AG09309 (cell line): ENCODE results near the gene PCDHGA3.
A peak's percentile ranks its signal among the peaks of the same experiment; 100 is the strongest.

ENCODE experiments used
- DNase-seq: peaks from one replicate; pipeline ENCODE4 v3.0.0-alpha.2; 2010; ENCODE audit warnings: low read depth
- H3K4me3 ChIP-seq: 2 replicates; pipeline ENCODE4 v1.5.1; 2011; ENCODE audit warnings: mild to moderate bottlenecking, low read depth, low read length, moderate library complexity; ENCODE audit not compliant: control insufficient read depth
- TF ChIP-seq, protein P1 (sequence below): IDR thresholded peaks from 2 replicates; pipeline ENCODE4 v1.5.1; 2011; ENCODE audit warnings: mild to moderate bottlenecking, low read depth, low read length, inconsistent platforms; ENCODE audit not compliant: insufficient read depth, control insufficient read depth; ENCODE audit errors: missing control alignments

PCDHGA3 gene

DNA sequence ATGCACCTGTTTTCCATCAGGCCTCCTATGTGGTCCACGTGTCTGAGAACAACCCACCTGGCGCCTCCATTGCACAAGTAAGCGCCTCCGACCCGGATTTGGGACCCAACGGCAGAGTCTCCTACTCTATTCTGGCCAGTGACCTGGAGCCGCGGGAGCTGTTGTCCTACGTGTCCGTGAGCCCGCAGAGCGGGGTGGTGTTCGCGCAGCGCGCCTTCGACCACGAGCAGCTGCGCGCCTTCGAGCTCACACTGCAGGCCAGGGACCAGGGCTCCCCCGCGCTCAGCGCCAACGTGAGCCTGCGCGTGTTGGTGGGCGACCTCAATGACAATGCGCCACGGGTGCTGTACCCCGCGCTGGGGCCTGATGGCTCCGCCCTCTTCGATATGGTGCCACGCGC is 8.0 kb downstream of the PCDHGA3 start:
- TF ChIP-seq, protein P1, sequence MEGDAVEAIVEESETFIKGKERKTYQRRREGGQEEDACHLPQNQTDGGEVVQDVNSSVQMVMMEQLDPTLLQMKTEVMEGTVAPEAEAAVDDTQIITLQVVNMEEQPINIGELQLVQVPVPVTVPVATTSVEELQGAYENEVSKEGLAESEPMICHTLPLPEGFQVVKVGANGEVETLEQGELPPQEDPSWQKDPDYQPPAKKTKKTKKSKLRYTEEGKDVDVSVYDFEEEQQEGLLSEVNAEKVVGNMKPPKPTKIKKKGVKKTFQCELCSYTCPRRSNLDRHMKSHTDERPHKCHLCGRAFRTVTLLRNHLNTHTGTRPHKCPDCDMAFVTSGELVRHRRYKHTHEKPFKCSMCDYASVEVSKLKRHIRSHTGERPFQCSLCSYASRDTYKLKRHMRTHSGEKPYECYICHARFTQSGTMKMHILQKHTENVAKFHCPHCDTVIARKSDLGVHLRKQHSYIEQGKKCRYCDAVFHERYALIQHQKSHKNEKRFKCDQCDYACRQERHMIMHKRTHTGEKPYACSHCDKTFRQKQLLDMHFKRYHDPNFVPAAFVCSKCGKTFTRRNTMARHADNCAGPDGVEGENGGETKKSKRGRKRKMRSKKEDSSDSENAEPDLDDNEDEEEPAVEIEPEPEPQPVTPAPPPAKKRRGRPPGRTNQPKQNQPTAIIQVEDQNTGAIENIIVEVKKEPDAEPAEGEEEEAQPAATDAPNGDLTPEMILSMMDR, result no peak
- H3K4me3 ChIP-seq, result no peak overlapping the region
- DNase-seq, result no peak

DNA sequence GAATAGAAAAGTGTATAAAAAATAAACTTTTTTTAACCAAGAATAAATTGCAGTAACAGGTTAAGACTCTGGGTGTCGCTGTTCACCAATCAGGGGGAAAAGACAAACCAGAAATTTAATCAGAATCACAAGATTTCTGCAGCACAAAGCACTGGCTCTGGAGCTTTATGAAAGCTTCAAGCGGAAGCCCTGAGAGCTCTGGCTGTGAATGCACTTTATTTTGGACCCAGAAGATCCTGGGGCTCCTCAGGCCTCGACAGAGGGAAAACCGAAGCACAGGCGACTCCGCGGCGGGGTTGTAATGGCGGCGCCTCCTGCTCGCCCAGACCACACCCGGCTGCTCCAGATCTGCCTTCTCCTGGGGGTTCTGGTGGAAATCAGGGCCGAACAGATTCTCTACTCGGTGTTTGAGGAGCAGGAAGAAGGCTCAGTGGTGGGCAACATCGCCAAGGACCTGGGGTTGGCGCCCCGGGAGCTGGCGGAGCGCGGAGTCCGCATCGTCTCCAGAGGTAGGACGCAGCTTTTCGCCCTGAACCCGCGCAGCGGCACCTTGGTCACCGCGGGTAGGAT is 11.4 kb downstream of the PCDHGA3 start, which contains the start of gene PCDHGA4:
Gene PCDHGA4 (plus strand): TSS at position 122 of the 570 bp plus-strand sequence. CDS start 87 bp downstream, at position 209.
- H3K4me3 ChIP-seq, result peak within 1 kb of the TSS; percentile 37
- DNase-seq, result no peak
- TF ChIP-seq, protein P1, result peak; percentile 50

DNA sequence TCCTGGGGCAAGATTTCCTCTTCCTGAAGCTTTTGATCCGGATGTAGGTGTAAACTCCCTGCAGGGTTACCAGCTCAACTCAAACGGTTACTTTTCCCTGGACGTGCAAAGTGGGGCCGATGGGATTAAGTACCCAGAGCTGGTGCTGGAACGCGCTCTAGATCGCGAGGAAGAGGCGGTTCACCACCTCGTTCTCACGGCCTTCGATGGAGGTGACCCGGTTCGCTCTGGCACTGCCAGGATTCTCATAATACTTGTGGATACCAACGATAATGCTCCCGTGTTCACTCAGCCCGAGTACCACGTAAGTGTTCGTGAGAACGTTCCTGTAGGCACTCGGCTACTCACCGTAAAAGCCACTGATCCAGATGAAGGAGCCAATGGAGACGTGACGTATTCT is 12.0 kb downstream of the PCDHGA3 start:
- peak overlapping the region; percentile 37 for H3K4me3 ChIP-seq
- TF ChIP-seq, protein P1, result no peak
- no peak for DNase-seq

DNA sequence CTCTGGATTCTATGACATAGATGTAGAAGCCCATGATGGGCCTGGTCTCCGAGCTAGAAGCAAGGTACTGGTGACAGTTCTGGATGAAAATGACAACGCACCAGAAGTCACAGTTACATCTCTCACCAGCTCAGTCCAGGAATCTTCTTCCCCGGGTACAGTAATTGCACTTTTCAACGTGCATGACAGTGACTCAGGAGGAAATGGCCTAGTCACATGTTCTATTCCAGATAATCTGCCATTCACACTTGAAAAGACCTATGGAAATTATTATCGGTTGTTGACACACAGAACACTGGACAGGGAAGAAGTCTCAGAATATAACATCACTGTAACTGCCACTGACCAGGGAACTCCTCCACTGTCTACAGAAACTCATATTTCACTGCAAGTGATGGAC is 12.5 kb downstream of the PCDHGA3 start:
- no peak overlapping the region for H3K4me3 ChIP-seq
- DNase-seq, result no peak
- TF ChIP-seq, protein P1, result no peak

DNA sequence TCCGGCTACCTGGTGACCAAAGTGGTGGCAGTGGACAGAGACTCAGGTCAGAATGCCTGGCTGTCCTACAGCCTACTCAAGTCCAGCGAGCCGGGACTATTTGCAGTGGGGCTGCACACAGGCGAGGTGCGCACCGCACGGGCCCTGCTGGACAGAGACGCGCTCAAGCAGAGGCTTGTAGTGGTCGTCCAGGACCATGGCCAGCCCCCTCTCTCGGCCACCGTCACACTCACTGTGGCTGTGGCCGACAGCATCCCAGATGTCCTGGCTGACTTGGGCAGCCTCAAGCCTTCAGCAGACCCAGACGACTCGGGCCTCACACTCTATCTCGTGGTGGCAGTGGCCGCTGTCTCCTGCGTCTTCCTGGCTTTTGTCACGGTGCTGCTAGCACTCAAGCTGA is 13.3 kb downstream of the PCDHGA3 start:
- TF ChIP-seq, protein P1, result no peak
- no peak overlapping the region for H3K4me3 ChIP-seq
- no peak for DNase-seq

DNA sequence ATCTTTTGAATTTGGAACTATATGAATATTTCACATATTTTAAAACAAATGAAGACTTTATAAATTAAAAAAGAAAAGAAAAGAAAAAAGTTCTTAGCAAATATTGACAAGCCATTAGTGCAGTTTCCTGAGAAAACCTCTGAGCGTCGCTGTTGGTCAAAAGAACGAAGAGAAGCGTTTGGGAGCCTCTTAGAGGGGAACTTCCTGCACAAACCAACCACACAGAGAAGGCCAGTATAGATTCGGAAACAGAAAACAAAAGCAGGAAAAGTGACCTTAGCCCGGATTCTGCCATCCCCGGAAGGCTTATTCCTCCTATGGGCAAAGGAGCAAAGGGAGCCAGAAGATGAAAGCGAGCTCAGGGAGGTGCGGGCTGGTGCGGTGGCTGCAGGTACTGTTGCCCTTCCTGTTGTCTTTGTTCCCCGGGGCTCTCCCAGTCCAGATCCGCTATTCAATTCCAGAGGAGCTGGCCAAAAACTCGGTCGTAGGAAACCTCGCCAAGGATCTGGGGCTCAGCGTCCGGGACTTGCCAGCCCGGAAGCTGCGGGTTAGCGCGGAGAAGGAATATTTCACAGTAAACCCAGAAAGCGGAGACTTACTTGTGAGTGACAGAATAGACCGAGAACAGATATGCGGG is 16.3 kb downstream of the PCDHGA3 start, which contains the start of gene PCDHGB2:
Gene PCDHGB2 (plus strand): TSS at position 205 of the 637 bp plus-strand sequence. CDS start 142 bp downstream, at position 347.
- H3K4me3 ChIP-seq, result peak within 1 kb of the TSS; percentile 59
- no peak for DNase-seq
- TF ChIP-seq, protein P1, result peak; percentile 59
